BLaER1 (cell line): ENCODE measurements around the gene COL24A1.
"Not testable (repeated sequence)": the region's sequence is repeated elsewhere in the genome, so short reads cannot be mapped to it uniquely, and the experiment has no call there.

Experiments
- H3K27ac ChIP-seq: shearing (Covaris generic); formaldehyde crosslinking; 2 replicates; pipeline ENCODE4 v1.8.1; 2022
- H3K27me3 ChIP-seq: shearing (Covaris generic); formaldehyde crosslinking; 2 replicates; pipeline ENCODE4 v1.8.1; 2022
- H3K36me3 ChIP-seq: shearing (Covaris generic); formaldehyde crosslinking; 2 replicates; pipeline ENCODE4 v1.8.1; 2022
- H3K4me1 ChIP-seq: shearing (Covaris generic); formaldehyde crosslinking; 2 replicates; pipeline ENCODE4 v1.8.1; 2022
- H3K4me2 ChIP-seq: shearing (Covaris generic); formaldehyde crosslinking; 2 replicates; pipeline ENCODE4 v1.8.1; 2022
- H3K4me3 ChIP-seq: shearing (Covaris generic); formaldehyde crosslinking; 2 replicates; pipeline ENCODE4 v1.8.1; 2022
- H3K9ac ChIP-seq: shearing (Covaris generic); formaldehyde crosslinking; 2 replicates; pipeline ENCODE4 v1.8.1; 2022
- H3K9me3 ChIP-seq: shearing (Covaris generic); formaldehyde crosslinking; 2 replicates; pipeline ENCODE4 v1.8.1; 2022
- H4K20me1 ChIP-seq: shearing (Covaris generic); formaldehyde crosslinking; 2 replicates; pipeline ENCODE4 v1.8.1; 2022
- Cebpa-rat ChIP-seq: shearing (Covaris generic); IDR thresholded peaks from 2 replicates; pipeline ENCODE4 v1.8.1; 2022

The COL24A1 gene

GRCh38 chr1:85799737-85800136 is 356.8 kb downstream of the COL24A1 start:
- H3K9me3 ChIP-seq = no peaks in the 10 kb centered on the region
- no peaks in the 10 kb centered on the region for H3K4me1 ChIP-seq
- H3K4me2 ChIP-seq = no peak overlapping the region
- no peak overlapping the region for H3K4me3 ChIP-seq
- no peak overlapping the region for H3K27ac ChIP-seq
- no peaks in the 10 kb centered on the region for H3K27me3 ChIP-seq
- no peaks in the 10 kb centered on the region for H3K36me3 ChIP-seq
- H3K9ac ChIP-seq = no peak overlapping the region
- no peaks in the 10 kb centered on the region for H4K20me1 ChIP-seq
- TF ChIP-seq Cebpa-rat = no peak

- Histone ChIP-seq H3K9me3 (no peaks in the 10 kb centered on the region), H4K20me1 (no peaks in the 10 kb centered on the region), H3K4me3 (no peak overlapping the region), H3K27ac (no peak overlapping the region), H3K9ac (no peak overlapping the region), H3K36me3 (no peaks in the 10 kb centered on the region), H3K4me1 (no peaks in the 10 kb centered on the region), H3K4me2 (no peak overlapping the region), H3K27me3 (no peaks in the 10 kb centered on the region)
- TF ChIP-seq Cebpa-rat = no peak
Measured at GRCh38 chr1:85798419-85798818, 358.2 kb downstream of the COL24A1 start.

- not testable (repeated sequence) for H3K36me3 ChIP-seq, H3K27ac ChIP-seq, H4K20me1 ChIP-seq, H3K9me3 ChIP-seq, H3K4me1 ChIP-seq, H3K9ac ChIP-seq, H3K4me2 ChIP-seq, H3K27me3 ChIP-seq, H3K4me3 ChIP-seq
Measured at GRCh38 chr1:85777021-85777420, 379.6 kb downstream of the COL24A1 start.

- Histone ChIP-seq H3K4me2 (no peak overlapping the region), H3K4me1 (no peaks in the 10 kb centered on the region; the same call in 1 of the 2 replicates), H3K9ac (no peak overlapping the region), H3K36me3 (no peaks in the 10 kb centered on the region), H3K9me3 (no peaks in the 10 kb centered on the region), H3K27me3 (no peaks in the 10 kb centered on the region), H3K4me3 (no peak overlapping the region), H3K27ac (no peak overlapping the region), H4K20me1 (no peaks in the 10 kb centered on the region)
- no peak for TF ChIP-seq Cebpa-rat
Measured at GRCh38 chr1:85762804-85763203, 393.8 kb downstream of the COL24A1 start.

GRCh38 chr1:85756864-85757263 is 399.7 kb downstream of the COL24A1 start:
- no peaks in the 10 kb centered on the region for H4K20me1 ChIP-seq

GRCh38 chr1:85748120-85748519 is 408.5 kb downstream of the COL24A1 start:
- Histone ChIP-seq H3K9me3 (no peaks in the 10 kb centered on the region), H3K27ac (no peak overlapping the region), H4K20me1 (no peaks in the 10 kb centered on the region), H3K4me2 (no peak overlapping the region), H3K9ac (no peak overlapping the region), H3K36me3 (no peaks in the 10 kb centered on the region), H3K27me3 (no peaks in the 10 kb centered on the region), H3K4me1 (no peaks in the 10 kb centered on the region), H3K4me3 (no peak overlapping the region)
- no peak for TF ChIP-seq Cebpa-rat

More at GRCh38 chr1:85756864-85757263, 399.7 kb downstream of the COL24A1 start:
- Histone ChIP-seq H3K27ac (no peak overlapping the region), H3K4me1 (no peaks in the 10 kb centered on the region), H3K4me3 (no peak overlapping the region), H3K27me3 (no peaks in the 10 kb centered on the region), H3K4me2 (no peak overlapping the region), H3K9ac (no peak overlapping the region), H3K9me3 (peaks cover 4% of the 10 kb centered on the region; the same call in 1 of the 2 replicates), H3K36me3 (no peaks in the 10 kb centered on the region)
- TF ChIP-seq Cebpa-rat = no peak

GRCh38 chr1:85746777-85747176 is 409.8 kb downstream of the COL24A1 start:
- no peak overlapping the region for H3K27ac ChIP-seq
- no peak overlapping the region for H3K9ac ChIP-seq
- no peak overlapping the region for H3K4me3 ChIP-seq
- H3K27me3 ChIP-seq = no peaks in the 10 kb centered on the region
- no peaks in the 10 kb centered on the region for H4K20me1 ChIP-seq
- no peaks in the 10 kb centered on the region for H3K4me1 ChIP-seq
- H3K9me3 ChIP-seq = no peaks in the 10 kb centered on the region
- H3K4me2 ChIP-seq = no peak overlapping the region
- no peak for TF ChIP-seq Cebpa-rat
- no peaks in the 10 kb centered on the region for H3K36me3 ChIP-seq

- H3K27me3 ChIP-seq = no peaks in the 10 kb centered on the region
- H3K4me3 ChIP-seq = no peak overlapping the region
- H3K9me3 ChIP-seq = no peaks in the 10 kb centered on the region
- no peaks in the 10 kb centered on the region for H3K4me1 ChIP-seq
- H3K4me2 ChIP-seq = no peak overlapping the region
- no peak for TF ChIP-seq Cebpa-rat
- H4K20me1 ChIP-seq = no peaks in the 10 kb centered on the region
- no peaks in the 10 kb centered on the region for H3K36me3 ChIP-seq
- H3K9ac ChIP-seq = no peak overlapping the region
- H3K27ac ChIP-seq = no peak overlapping the region
Measured at GRCh38 chr1:85743814-85744213, 412.8 kb downstream of the COL24A1 start.

- Histone ChIP-seq H3K9ac (no peak overlapping the region), H4K20me1 (no peaks in the 10 kb centered on the region), H3K4me2 (no peak overlapping the region), H3K27me3 (no peaks in the 10 kb centered on the region), H3K27ac (no peak overlapping the region), H3K36me3 (no peaks in the 10 kb centered on the region), H3K4me1 (no peaks in the 10 kb centered on the region), H3K4me3 (no peak overlapping the region), H3K9me3 (no peaks in the 10 kb centered on the region)
- no peak for TF ChIP-seq Cebpa-rat
Measured at GRCh38 chr1:85734931-85735330, 421.6 kb downstream of the COL24A1 start.

GRCh38 chr1:85718678-85719340 is 437.8 kb downstream of the COL24A1 start:
- H3K9ac ChIP-seq = no peak overlapping the region
- no peaks in the 10 kb centered on the region for H3K36me3 ChIP-seq
- no peak overlapping the region for H3K27ac ChIP-seq
- no peaks in the 10 kb centered on the region for H3K4me1 ChIP-seq
- H3K9me3 ChIP-seq = peaks cover 35% of the 10 kb centered on the region
- H3K4me3 ChIP-seq = no peak overlapping the region
- TF ChIP-seq Cebpa-rat = no peak
- no peak overlapping the region for H3K4me2 ChIP-seq
- no peaks in the 10 kb centered on the region for H4K20me1 ChIP-seq
- H3K27me3 ChIP-seq = no peaks in the 10 kb centered on the region

- not testable (repeated sequence) for H3K27me3 ChIP-seq, H3K9ac ChIP-seq, H3K4me1 ChIP-seq, H3K27ac ChIP-seq, H3K4me2 ChIP-seq, H4K20me1 ChIP-seq, H3K4me3 ChIP-seq, H3K36me3 ChIP-seq
- peaks cover 25% of the 10 kb centered on the region for H3K9me3 ChIP-seq
Measured at GRCh38 chr1:85714418-85715114, 442.0 kb downstream of the COL24A1 start.
